Upper lobe of left lung (tissue), 6 donors: ENCODE data around the gene RASA3. TPM values are rescaled to one million over a fixed set of nuclear protein-coding genes. Genes with fewer than 3 reads are reported as not detected.
A peak's percentile ranks its signal among the peaks of the same experiment; 100 is the strongest.

ENCODE experiments used
- ATAC-seq, 2 donors: fragments of 200-7000 bp; cut with Tn5 transposase; one replicate each; pipeline ENCODE4 v1.9.1; 2022; ENCODE audit warnings: mild to moderate bottlenecking in 2 of 2, moderate library complexity in 2 of 2; ENCODE audit not compliant: low FRiP score in 2 of 2
- DNase-seq, 2 donors: peaks; one replicate each; pipeline ENCODE4 v3.0.0-alpha.2; 2019 to 2020
- H3K27ac ChIP-seq, 4 donors: fragments of 200-600 bp; sonication (generic); one replicate each; pipeline ENCODE4 v1.5.1; 2016 to 2019
- H3K27me3 ChIP-seq, 4 donors: fragments of 200-600 bp; sonication (generic); one replicate each; pipeline ENCODE4 v1.5.1; 2017 to 2019
- H3K36me3 ChIP-seq, 4 donors: fragments of 200-600 bp; sonication (generic); one replicate each; pipeline ENCODE4 v1.5.1; 2016 to 2019
- H3K4me1 ChIP-seq, 4 donors: fragments of 200-600 bp; sonication (generic); one replicate each; pipeline ENCODE4 v1.5.1; 2018 to 2019
- H3K4me3 ChIP-seq, 4 donors: fragments of 200-600 bp; sonication (generic); one replicate each; pipeline ENCODE4 v1.5.1; 2017 to 2019; ENCODE audit warnings: mild to moderate bottlenecking in 2 of 4, moderate library complexity in 1 of 4
- H3K9me3 ChIP-seq, 4 donors: fragments of 200-600 bp; sonication (generic); one replicate each; pipeline ENCODE4 v1.5.1; 2018 to 2019
- EP300 ChIP-seq, 4 donors: sonication (generic); formaldehyde crosslinking; IDR thresholded peaks; one replicate each; pipeline ENCODE4 v1.5.1; 2017; ENCODE audit warnings: antibody characterized with exemption in 4 of 4, control low read depth in 2 of 4
- POLR2A ChIP-seq, 4 donors: fragments of 450-650 bp; IDR thresholded peaks; one replicate each; pipeline ENCODE4 v1.5.1; 2016 to 2017; ENCODE audit warnings: antibody characterized with exemption in 4 of 4, mild to moderate bottlenecking in 2 of 4
- POLR2AphosphoS5 ChIP-seq, 2 donors: sonication (generic); formaldehyde crosslinking; IDR thresholded peaks; one replicate each; pipeline ENCODE4 v1.5.1; 2017; ENCODE audit warnings: antibody characterized with exemption in 2 of 2
- WGBS, 2 donors: methylation state at CpG; one replicate each; pipeline ENCODE4 v1.1.5; 2017 to 2018; 5-methylcytosine and 5-hydroxymethylcytosine counted together
- total RNA-seq, 6 donors: library from RNA; depleted of rRNA in 4 of 6; stranded (reverse); fragments of >200 nt in 4 of 6; gene quantifications; one replicate each; pipeline versions ENCODE4 v1.1.0 to v1.2.1, GENCODE V29; 2016 to 2021
- TF ChIP-seq, protein P1 (sequence below), 6 experiments: fragments of 450-650 bp in 4 of 6; fragments of 200-600 bp in 2 of 6; sonication (generic) in 2 of 6; IDR thresholded peaks; one replicate each; pipeline ENCODE4 v1.5.1; 2016 to 2019; ENCODE audit warnings: antibody characterized with exemption in 6 of 6
- donor health status: DM: no; HTN: no; CAD: no; lungs with moderate emphysema.
- donor health status: DM: no; HTN: yes; CAD: no; lungs with severe emphysema.

RASA3 gene
- total RNA-seq, 6 donors from 2014 or later = 11.4 to 52.4 (median 18.4) TPM

DNA sequence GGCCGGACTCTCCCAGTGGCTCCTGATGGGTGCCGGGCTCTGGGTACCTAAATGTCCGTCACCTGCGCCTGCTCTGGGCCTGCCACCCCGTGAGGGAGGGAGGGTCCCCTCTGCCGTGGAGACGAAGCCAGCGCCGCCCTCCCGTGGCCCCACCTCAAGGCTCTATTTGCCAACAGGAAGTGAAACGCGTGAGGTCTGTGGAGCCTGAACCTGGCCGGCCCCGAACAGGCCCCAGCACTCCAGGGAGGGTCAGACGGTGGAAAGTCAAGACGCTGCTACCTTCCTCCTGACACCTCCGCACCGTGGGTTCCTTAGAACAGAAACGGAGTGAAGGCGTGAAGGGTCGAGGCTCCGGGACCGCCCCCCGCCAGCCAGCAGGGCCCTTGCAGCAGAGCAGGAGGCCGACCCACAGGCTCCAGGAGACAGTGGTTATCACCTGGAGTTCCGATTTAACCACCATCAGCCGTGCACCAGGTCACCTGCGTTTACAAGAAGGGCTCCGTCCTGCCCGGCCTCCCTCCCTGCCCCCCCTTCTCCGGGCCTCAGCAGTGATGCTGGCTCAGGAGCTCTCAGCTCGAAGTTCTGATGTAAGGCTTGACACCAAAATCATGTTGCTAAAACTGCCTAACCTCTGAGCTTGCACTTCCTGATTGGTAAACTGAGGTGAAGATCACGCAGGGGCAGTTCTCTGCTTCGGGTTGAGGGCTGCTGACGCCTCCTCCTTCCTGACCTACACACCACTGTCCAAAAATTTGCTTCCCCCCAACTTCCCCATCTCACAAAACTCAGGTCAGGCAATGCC lies 107.6 kb downstream of the RASA3 start:
- Histone ChIP-seq H3K9me3 (no peaks in the 10 kb centered on the region), H3K27me3 (no peaks in the 10 kb centered on the region), H3K4me3 (no peak overlapping the region), H3K4me1 (peaks cover 9 to 22% (median 14%) of the 10 kb centered on the region in 4 donors), H3K36me3 (peaks cover 0 to 46% (median 35%) of the 10 kb centered on the region in 4 donors), H3K27ac (peak overlapping the region in 2 of 4 donors; percentile 27 to 67)
- DNase-seq (peak in 1 of 2 donors; percentile 83), ATAC-seq (no peak)
- TF ChIP-seq POLR2A (IDR thresholded peaks at IDR 0.05) (no peak), POLR2AphosphoS5 (IDR thresholded peaks at IDR 0.05) (no peak), EP300 (IDR thresholded peaks at IDR 0.05) (no peak)
- TF ChIP-seq, protein P1, sequence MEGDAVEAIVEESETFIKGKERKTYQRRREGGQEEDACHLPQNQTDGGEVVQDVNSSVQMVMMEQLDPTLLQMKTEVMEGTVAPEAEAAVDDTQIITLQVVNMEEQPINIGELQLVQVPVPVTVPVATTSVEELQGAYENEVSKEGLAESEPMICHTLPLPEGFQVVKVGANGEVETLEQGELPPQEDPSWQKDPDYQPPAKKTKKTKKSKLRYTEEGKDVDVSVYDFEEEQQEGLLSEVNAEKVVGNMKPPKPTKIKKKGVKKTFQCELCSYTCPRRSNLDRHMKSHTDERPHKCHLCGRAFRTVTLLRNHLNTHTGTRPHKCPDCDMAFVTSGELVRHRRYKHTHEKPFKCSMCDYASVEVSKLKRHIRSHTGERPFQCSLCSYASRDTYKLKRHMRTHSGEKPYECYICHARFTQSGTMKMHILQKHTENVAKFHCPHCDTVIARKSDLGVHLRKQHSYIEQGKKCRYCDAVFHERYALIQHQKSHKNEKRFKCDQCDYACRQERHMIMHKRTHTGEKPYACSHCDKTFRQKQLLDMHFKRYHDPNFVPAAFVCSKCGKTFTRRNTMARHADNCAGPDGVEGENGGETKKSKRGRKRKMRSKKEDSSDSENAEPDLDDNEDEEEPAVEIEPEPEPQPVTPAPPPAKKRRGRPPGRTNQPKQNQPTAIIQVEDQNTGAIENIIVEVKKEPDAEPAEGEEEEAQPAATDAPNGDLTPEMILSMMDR (IDR thresholded peaks at IDR 0.05) = no peak
- WGBS, 2 donors = 81 to 84% methylated on average over 17 to 35 of the region's 35 CpGs

DNA sequence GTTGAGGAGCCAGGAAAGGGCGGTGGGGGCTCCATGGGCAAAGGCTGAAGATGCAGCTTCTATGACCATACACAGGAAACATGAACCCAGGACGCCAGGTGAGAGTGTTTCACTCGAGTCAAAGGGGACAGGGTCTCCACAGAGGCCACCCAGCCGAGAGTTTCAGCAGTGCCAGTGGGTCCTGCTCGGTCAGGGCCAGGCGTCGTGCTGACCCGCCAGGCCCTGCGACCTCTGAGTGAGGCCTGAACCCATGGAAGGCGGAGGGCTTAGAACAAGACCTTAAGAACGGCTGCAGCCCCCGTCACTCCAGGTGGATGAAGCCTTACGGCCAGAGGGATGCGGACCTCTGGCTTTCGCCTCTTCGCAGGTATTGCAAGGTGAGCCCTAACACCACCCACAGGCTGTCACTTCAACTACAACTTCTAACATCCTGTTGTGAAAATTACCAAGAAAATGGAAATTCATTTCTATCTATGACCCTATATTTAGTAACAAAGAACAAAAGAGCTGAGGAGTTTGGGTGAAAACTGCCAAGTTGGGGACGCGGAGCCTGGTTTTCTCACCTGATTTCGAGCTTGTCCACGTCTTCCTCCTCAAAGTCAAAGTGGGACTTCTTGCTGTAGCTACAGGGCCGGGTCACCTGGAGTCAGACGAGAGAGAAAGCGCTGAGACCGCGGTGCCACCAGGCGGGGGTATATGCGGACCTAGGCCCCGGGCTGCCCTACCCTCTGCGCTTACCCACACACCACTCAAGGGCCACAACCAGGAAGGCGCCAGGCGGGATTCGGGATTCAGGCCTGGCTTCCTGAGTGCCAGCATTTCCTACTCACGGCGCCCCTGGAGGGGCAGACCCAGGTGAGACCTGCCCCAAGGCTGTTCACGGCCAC lies 108.5 kb downstream of the RASA3 start:
- TF ChIP-seq POLR2AphosphoS5 (IDR thresholded peaks at IDR 0.05) (no peak), POLR2A (IDR thresholded peaks at IDR 0.05) (no peak), EP300 (IDR thresholded peaks at IDR 0.05) (no peak)
- TF ChIP-seq, protein P1 (IDR thresholded peaks at IDR 0.05) = no peak
- peaks cover 9 to 22% (median 14%) of the 10 kb centered on the region in 4 donors for H3K4me1 ChIP-seq
- peaks cover 0 to 52% (median 38%) of the 10 kb centered on the region in 4 donors for H3K36me3 ChIP-seq
- H3K9me3 ChIP-seq = no peaks in the 10 kb centered on the region
- no peak overlapping the region for H3K4me3 ChIP-seq
- ATAC-seq (no peak), DNase-seq (peak in 1 of 2 donors; percentile 52)
- H3K27ac ChIP-seq = no peak overlapping the region
- no peaks in the 10 kb centered on the region for H3K27me3 ChIP-seq
- WGBS, 2 donors = 93 to 95% methylated on average over 29 to 35 of the region's 35 CpGs

DNA sequence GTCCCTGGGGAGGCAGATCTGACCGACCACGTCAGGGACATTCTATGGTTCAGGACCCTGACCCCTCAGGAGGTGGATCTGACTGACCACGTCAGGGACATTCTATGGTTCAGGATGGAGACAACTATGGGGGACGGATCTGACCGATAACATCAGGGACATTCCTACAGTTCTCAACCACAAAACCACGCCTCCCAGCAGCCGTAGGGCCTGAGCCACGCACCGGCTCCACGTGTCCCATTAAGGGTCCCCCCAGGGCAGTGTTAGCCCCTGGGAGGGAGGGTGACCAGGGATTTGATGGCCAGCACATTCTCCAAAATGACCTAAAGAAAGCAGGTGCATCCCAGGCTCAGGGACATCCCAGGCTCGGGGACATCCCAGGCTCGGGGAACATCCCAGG lies 109.5 kb downstream of the RASA3 start:
- peaks cover 0 to 62% (median 44%) of the 10 kb centered on the region in 4 donors for H3K36me3 ChIP-seq
- WGBS, 2 donors = 79 to 87% methylated on average over 4 to 12 of the region's 12 CpGs

DNA sequence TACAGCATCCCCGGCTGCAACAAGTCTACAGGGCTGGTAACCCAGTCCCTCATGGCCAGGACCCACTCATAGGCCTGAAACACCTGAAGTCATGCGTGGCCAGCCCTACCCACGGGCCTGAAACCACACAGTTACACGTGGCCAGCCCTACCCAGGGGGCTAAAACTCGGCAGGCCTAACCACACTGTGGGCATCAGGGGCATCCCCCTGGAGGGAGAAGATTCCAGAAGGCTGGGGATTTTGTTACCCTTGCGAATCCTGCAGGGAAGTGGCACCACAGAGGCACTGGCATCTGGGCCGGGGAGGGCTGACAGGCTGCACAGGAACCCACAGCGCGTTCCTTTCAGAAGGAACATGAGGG lies 110.1 kb downstream of the RASA3 start:
- Histone ChIP-seq H3K4me1 (peaks cover 8 to 14% (median 9%) of the 10 kb centered on the region in 4 donors), H3K27me3 (no peaks in the 10 kb centered on the region), H3K9me3 (no peaks in the 10 kb centered on the region), H3K4me3 (no peak overlapping the region), H3K27ac (no peak overlapping the region), H3K36me3 (peaks cover 0 to 67% (median 47%) of the 10 kb centered on the region in 4 donors)
- 89 to 95% methylated on average over 3 to 9 of the region's 9 CpGs for WGBS, 2 donors
- no peak for TF ChIP-seq EP300 (IDR thresholded peaks at IDR 0.05)
- TF ChIP-seq, protein P1 (IDR thresholded peaks at IDR 0.05) = no peak
- no peak for TF ChIP-seq POLR2A (IDR thresholded peaks at IDR 0.05)
- no peak for TF ChIP-seq POLR2AphosphoS5 (IDR thresholded peaks at IDR 0.05)
- DNase-seq (peak in 1 of 2 donors; percentile 38), ATAC-seq (no peak)

More for the DNA sequence above, 109.5 kb downstream of the RASA3 start:
- Histone ChIP-seq H3K4me1 (peaks cover 9 to 20% (median 14%) of the 10 kb centered on the region in 4 donors), H3K9me3 (no peaks in the 10 kb centered on the region), H3K27ac (no peak overlapping the region), H3K4me3 (no peak overlapping the region), H3K27me3 (no peaks in the 10 kb centered on the region)
- peak in 1 of 2 donors; percentile 56 for DNase-seq
- no peak for TF ChIP-seq EP300 (IDR thresholded peaks at IDR 0.05)
- TF ChIP-seq POLR2A (IDR thresholded peaks at IDR 0.05) = no peak
- TF ChIP-seq, protein P1 (IDR thresholded peaks at IDR 0.05) = no peak
- TF ChIP-seq POLR2AphosphoS5 (IDR thresholded peaks at IDR 0.05) = no peak
- no peak for ATAC-seq
